ENCODE data around the gene LYVE1.

The LYVE1 gene

GRCh38 chr11:10591741-10592140 lies 23.3 kb upstream of the LYVE1 start:
- DNase-seq: no peak

GRCh38 chr11:10590218-10590915 lies 21.9 kb upstream of the LYVE1 start:
- no peak for DNase-seq

GRCh38 chr11:10588904-10589303 lies 20.4 kb upstream of the LYVE1 start:
- DNase-seq: no peak

GRCh38 chr11:10587995-10588394 lies 19.5 kb upstream of the LYVE1 start:
- no peak for DNase-seq

- DNase-seq: no peak
These were observed 18.9 kb upstream of the LYVE1 start for GRCh38 chr11:10587388-10587787.

- DNase-seq: no peak
These were observed 15.6 kb upstream of the LYVE1 start for GRCh38 chr11:10584071-10584501.

GRCh38 chr11:10581481-10582019 lies 13.1 kb upstream of the LYVE1 start:
- no peak for DNase-seq

- DNase-seq: no peak
These were observed 12.2 kb upstream of the LYVE1 start for GRCh38 chr11:10580623-10581022.

GRCh38 chr11:10579700-10580099 lies 11.2 kb upstream of the LYVE1 start:
- no peak for DNase-seq

- DNase-seq: no peak
These were observed 7.6 kb upstream of the LYVE1 start for GRCh38 chr11:10576035-10576398.

- no peak for DNase-seq
These were observed 7.0 kb upstream of the LYVE1 start for GRCh38 chr11:10575346-10576034.

GRCh38 chr11:10573556-10573955 lies 5.1 kb upstream of the LYVE1 start:
- DNase-seq: no peak

GRCh38 chr11:10573028-10573427 lies 4.6 kb upstream of the LYVE1 start:
- DNase-seq: no peak

- no peak for DNase-seq
These were observed 4.1 kb upstream of the LYVE1 start for GRCh38 chr11:10572533-10572932.

- DNase-seq: no peak
These were observed 1.0 kb downstream of the LYVE1 start for GRCh38 chr11:10567446-10567845.

GRCh38 chr11:10566257-10566957 lies 2.1 kb downstream of the LYVE1 start:
- DNase-seq: no peak

- DNase-seq: no peak
These were observed 3.0 kb downstream of the LYVE1 start for GRCh38 chr11:10565493-10565892.

- DNase-seq: no peak
These were observed 3.7 kb downstream of the LYVE1 start for GRCh38 chr11:10564696-10565318.

- no peak for DNase-seq
These were observed 4.4 kb downstream of the LYVE1 start for GRCh38 chr11:10564030-10564429.

GRCh38 chr11:10561947-10562346 lies 6.5 kb downstream of the LYVE1 start:
- DNase-seq: no peak

- no peak for DNase-seq
These were observed 7.2 kb downstream of the LYVE1 start for GRCh38 chr11:10561043-10561818.

- DNase-seq: no peak
These were observed 10.2 kb downstream of the LYVE1 start for GRCh38 chr11:10558288-10558687.

- no peak for DNase-seq
These were observed 11.9 kb downstream of the LYVE1 start for GRCh38 chr11:10556590-10556989.
